ENCODE results near the gene NELFB.

The NELFB gene

GRCh38 chr9:137314561-137315560 lies 59.7 kb downstream of the NELFB start:
- no peak for DNase-seq (ENCODE audit: low read depth in 2 of 2)

- no peak for DNase-seq (ENCODE audit: low read depth in 2 of 2)
Measured at GRCh38 chr9:137315581-137316011, 60.5 kb downstream of the NELFB start.

DNA sequence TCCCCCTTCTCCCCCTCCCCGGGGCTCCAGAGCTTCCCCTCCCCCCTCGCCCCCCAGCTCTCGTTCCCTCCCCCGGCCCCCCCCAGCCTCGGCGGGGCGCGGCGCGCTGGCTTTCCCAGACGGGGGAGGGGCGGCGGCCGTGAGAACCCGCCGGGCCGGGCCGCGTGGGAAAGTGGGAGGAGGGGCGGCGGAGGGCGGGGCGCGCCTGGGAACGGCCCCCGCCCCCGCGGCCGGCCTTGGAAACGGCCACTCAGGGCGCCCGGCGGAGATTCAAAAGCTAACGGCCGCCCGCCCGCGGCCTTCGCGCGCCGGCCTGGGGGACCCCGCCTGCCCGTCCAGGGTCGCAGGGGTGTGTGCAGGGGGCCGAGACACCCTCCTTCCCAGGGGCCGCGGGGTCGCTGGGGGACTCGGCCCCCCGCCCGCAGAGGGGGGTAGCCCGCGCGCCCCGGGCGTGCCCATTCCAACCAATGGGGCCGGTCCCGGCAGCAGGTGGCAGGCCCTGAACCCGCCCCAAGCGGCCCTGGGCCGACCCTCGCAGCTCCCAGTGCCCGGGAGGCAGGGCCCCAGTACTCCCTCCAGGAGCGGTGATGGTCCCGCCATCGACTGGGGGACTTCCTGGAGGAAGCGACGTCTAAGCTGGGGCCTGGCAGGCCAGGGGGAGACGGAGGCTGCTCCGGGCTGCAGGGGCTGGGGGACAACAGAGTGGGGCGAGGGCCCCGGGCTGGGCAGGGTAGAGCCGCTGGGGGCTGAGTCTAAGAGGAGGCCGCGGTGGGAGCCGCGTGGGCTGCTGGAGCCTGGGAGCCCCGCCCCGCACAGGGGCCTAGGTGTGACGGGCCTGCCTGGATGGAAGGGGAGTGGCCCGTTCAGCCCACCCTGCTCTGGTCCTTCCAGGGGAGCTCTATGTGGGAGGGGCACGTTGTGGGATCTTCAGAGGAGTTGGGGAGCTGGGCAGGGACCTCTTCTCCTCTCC lies 61.2 kb downstream of the NELFB start:
- no peak for DNase-seq (ENCODE audit: low read depth in 2 of 2)

- DNase-seq (ENCODE audit: low read depth in 2 of 2) = no peak
Measured at GRCh38 chr9:137317021-137317717, 62.0 kb downstream of the NELFB start.

DNA sequence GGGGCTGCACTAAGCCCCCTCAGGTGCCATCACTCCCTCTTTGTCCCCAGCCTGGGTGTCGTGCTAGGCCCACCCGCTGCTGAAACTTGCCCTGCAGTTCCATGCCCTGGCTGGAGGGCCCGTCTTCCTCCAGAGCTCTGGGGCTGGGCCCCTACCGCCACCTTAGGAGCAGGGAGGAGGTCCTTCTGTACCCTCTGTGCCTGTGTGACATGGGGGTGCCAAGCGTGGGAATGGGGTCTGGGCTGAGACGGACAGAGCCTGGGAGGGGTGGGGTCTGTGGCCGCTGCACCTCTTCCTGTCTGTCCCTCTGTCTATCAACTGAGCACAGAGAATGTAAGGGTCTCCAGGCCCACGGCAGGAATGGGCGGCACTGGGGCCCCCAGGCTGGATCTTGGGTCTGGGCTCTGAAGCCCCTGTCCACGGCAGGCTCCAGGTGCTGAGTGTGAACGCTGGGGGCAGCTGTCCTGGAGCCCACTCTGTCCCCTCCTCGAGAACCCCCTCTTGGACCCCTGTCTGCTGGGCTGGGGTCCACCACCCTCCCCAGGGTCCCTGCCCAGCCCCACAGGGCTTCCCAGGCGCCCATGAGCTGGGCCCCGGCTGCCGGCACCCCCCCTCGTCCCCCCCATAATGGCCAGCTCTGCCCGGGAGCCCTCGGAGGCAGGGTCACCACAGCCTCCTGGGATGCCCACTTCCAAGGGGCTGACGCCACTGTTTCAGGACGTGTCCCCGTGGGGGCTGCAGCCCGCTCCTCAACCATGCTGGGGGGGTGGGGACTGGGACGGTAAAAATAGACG lies 62.8 kb downstream of the NELFB start:
- no peak for DNase-seq (ENCODE audit: low read depth in 2 of 2)

GRCh38 chr9:137318602-137319001 lies 63.5 kb downstream of the NELFB start:
- no peak for DNase-seq (ENCODE audit: low read depth in 2 of 2)

DNA sequence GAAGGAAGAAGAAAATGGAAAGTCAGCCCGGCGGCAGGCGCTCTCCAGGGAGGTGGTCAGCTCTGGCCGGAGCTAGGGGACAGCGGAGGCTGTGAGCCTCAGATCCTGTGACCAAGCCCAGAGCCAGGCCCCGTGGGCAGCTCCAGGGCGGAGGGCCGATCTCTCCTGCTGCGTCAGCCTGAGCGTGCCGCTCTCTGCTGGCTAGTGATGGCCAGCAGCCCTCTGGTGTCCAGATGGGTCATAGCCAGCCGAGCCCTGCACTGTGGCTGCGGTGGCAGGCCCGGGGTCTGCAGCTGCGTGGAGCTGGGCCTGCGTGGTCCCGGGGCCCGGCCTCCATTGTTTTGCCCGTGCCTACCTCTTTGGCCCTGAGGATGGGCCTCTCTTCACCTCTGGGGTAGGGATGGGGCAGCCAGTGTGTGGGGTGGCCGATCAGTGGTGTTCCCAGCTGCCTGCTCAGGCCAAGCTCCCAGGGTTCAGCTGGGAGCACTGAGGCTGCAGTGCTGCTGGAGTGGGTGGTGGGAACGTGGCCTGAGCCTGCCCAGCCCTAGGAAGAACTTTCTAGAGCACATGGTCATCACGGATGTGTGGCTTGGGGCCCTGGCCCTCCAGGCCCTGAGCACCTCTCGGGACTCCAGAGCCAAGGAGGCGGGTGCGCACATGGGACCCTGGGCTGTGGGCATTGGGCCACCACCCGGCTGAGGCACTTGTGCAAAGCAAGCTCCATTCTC lies 64.0 kb downstream of the NELFB start:
- DNase-seq (ENCODE audit: low read depth in 2 of 2) = no peak

GRCh38 chr9:137319739-137320551 lies 64.8 kb downstream of the NELFB start:
- DNase-seq (ENCODE audit: low read depth in 2 of 2) = no peak

GRCh38 chr9:137320555-137321384 lies 65.6 kb downstream of the NELFB start:
- no peak for DNase-seq (ENCODE audit: low read depth in 2 of 2)

DNA sequence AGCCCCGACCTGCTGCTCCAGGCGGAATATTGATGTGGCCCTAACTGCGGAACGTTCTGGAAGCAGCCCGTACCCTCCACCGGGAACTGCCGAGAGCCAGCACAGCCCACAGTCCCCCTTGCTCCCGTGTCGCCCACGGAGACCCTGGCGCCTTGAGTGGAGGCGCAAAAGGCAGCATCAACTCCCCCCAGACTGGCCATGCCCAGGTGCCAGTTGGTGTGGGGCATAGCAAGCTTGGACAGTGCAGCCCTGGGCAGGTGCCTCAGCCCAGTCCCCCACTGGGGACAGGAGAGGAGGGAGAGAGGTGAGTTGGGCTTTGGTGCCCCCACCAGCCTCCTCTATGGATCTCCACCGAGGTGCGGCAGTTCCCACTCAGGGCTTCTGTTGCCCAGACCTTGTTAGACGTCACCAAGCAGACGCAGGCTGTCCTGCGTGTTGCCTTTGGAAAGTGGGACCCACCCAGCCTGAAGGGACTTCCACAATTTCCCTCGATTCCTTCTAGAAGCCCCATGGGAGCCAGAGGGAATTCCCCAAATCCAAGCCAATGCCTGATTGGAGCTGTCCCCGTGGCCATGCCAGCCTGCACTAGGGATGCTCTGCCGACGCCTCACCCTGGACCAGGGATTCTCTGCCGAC lies 66.7 kb downstream of the NELFB start:
- DNase-seq (ENCODE audit: low read depth in 2 of 2) = no peak
